H9 (cell line): ENCODE data around the gene MACC1. TPM values are rescaled to one million over a fixed set of nuclear protein-coding genes. Genes with fewer than 3 reads are reported as not detected.

ENCODE experiments used
- DNase-seq: peaks from one replicate; pipeline ENCODE4 v3.0.0-alpha.2; 2017
- H2AFZ ChIP-seq: one replicate; pipeline ENCODE4 v1.6.1; 2013; ENCODE audit warnings: mild to moderate bottlenecking, low read length, control low read depth, moderate library complexity
- H2AK5ac ChIP-seq: 2 replicates; pipeline ENCODE4 v1.6.1; 2013; ENCODE audit warnings: low read length, control low read depth, mixed read lengths; ENCODE audit not compliant: insufficient read length
- H2BK120ac ChIP-seq: one replicate; pipeline ENCODE4 v1.6.1; 2013; ENCODE audit warnings: low read depth, mild to moderate bottlenecking, low read length, control low read depth, inconsistent platforms; ENCODE audit not compliant: poor library complexity, severe bottlenecking
- H2BK12ac ChIP-seq: 2 replicates; pipeline ENCODE4 v1.6.1; 2013; ENCODE audit warnings: low read length, control low read depth, mixed read lengths, low read depth; ENCODE audit not compliant: insufficient read length
- H2BK15ac ChIP-seq: 2 replicates; pipeline ENCODE4 v1.6.1; 2013; ENCODE audit warnings: low read depth, low read length, control low read depth
- H2BK20ac ChIP-seq: one replicate; pipeline ENCODE4 v1.6.1; 2013; ENCODE audit warnings: low read depth, mild to moderate bottlenecking, low read length, control low read depth, inconsistent platforms; ENCODE audit not compliant: poor library complexity, severe bottlenecking
- H2BK5ac ChIP-seq: 2 replicates; pipeline ENCODE4 v1.6.1; 2013; ENCODE audit warnings: low read length, control low read depth, mixed read lengths; ENCODE audit not compliant: insufficient read length
- H3K14ac ChIP-seq: 2 replicates; pipeline ENCODE4 v1.6.1; 2013; ENCODE audit warnings: low read length, control low read depth; ENCODE audit not compliant: insufficient read depth
- H3K18ac ChIP-seq: 2 replicates; pipeline ENCODE4 v1.6.1; 2013; ENCODE audit warnings: low read depth, mild to moderate bottlenecking, mixed read lengths, low read length, control low read depth; ENCODE audit not compliant: insufficient read length
- H3K23ac ChIP-seq: 2 replicates; pipeline ENCODE4 v1.6.1; 2013; ENCODE audit warnings: low read length, control low read depth, mixed read lengths, low read depth; ENCODE audit not compliant: insufficient read length
- H3K23me2 ChIP-seq: 2 replicates; pipeline ENCODE4 v1.6.1; 2013; ENCODE audit warnings: low read depth, mild to moderate bottlenecking, mixed read lengths, low read length, control low read depth; ENCODE audit not compliant: insufficient read length, poor library complexity, severe bottlenecking
- H3K27ac ChIP-seq: 2 replicates; pipeline ENCODE4 v1.5.1; 2013; ENCODE audit warnings: low read length, control low read depth, mixed read lengths, low read depth; ENCODE audit not compliant: insufficient read length
- H3K27me3 ChIP-seq: 2 replicates; pipeline ENCODE4 v1.6.1; 2013; ENCODE audit warnings: low read length, control low read depth, inconsistent platforms; ENCODE audit not compliant: insufficient read depth
- H3K4ac ChIP-seq: 2 replicates; pipeline ENCODE4 v1.6.1; 2013; ENCODE audit warnings: low read depth, mild to moderate bottlenecking, control low read depth, inconsistent platforms, low read length, moderate library complexity
- H3K4me1 ChIP-seq: 2 replicates; pipeline ENCODE4 v1.6.1; 2013; ENCODE audit warnings: low read length, control low read depth, inconsistent platforms; ENCODE audit not compliant: insufficient read depth
- H3K4me2 ChIP-seq: 2 replicates; pipeline ENCODE4 v1.6.1; 2013; ENCODE audit warnings: low read length, control low read depth, mixed read lengths; ENCODE audit not compliant: insufficient read length, insufficient read depth
- H3K56ac ChIP-seq: 2 replicates; pipeline ENCODE4 v1.6.1; 2013; ENCODE audit warnings: low read depth, mild to moderate bottlenecking, mixed read lengths, low read length, control low read depth; ENCODE audit not compliant: insufficient read length
- H3K79me1 ChIP-seq: 2 replicates; pipeline ENCODE4 v1.6.1; 2013; ENCODE audit warnings: low read depth, mild to moderate bottlenecking, moderate library complexity, low read length, control low read depth, inconsistent platforms; ENCODE audit not compliant: insufficient read depth, poor library complexity, severe bottlenecking
- H3K79me2 ChIP-seq: 2 replicates; pipeline ENCODE4 v1.6.1; 2013; ENCODE audit warnings: low read length, control low read depth, inconsistent platforms; ENCODE audit not compliant: insufficient read depth
- H3K9ac ChIP-seq: 2 replicates; pipeline ENCODE4 v1.6.1; 2013; ENCODE audit warnings: low read length, control low read depth, mixed read lengths; ENCODE audit not compliant: insufficient read length; ENCODE audit errors: extremely low read depth
- H3K9me3 ChIP-seq: one replicate; pipeline ENCODE4 v1.6.1; 2013; ENCODE audit warnings: low read depth, low read length, inconsistent platforms; ENCODE audit not compliant: control insufficient read depth
- H3T11ph ChIP-seq: one replicate; pipeline ENCODE4 v1.6.1; 2013; ENCODE audit warnings: mild to moderate bottlenecking, low read length, control low read depth, inconsistent platforms
- H4K20me1 ChIP-seq: one replicate; pipeline ENCODE4 v1.6.1; 2013; ENCODE audit not compliant: control insufficient read depth, insufficient read length, insufficient read depth
- H4K5ac ChIP-seq: 2 replicates; pipeline ENCODE4 v1.6.1; 2013; ENCODE audit warnings: low read depth, mild to moderate bottlenecking, mixed read lengths, low read length, control low read depth; ENCODE audit not compliant: insufficient read length
- H4K8ac ChIP-seq: replicated peaks from 2 replicates; pipeline ENCODE4 v1.6.1; 2013; ENCODE audit warnings: low read length, control low read depth, mixed read lengths, low read depth; ENCODE audit not compliant: insufficient read length
- H4K91ac ChIP-seq: 2 replicates; pipeline ENCODE4 v1.6.1; 2013; ENCODE audit warnings: low read depth, mild to moderate bottlenecking, moderate library complexity, mixed read lengths, low read length, control low read depth; ENCODE audit not compliant: insufficient read length
- H3K27ac Mint-ChIP-seq, 3 experiments: 2 replicates in 2 of 3; 3 replicates in 1 of 3; pipeline ENCODE4 v1.8.0; 2020 to 2021; ENCODE audit warnings: mixed read lengths in 3 of 3, mild to moderate bottlenecking in 1 of 3, moderate library complexity in 1 of 3
- H3K27me3 Mint-ChIP-seq: 2 replicates; pipeline ENCODE4 v1.8.0; 2021; ENCODE audit warnings: low read depth, mild to moderate bottlenecking, moderate library complexity, mixed read lengths
- H3K36me3 Mint-ChIP-seq, 3 experiments: 2 replicates in 2 of 3; 3 replicates in 1 of 3; pipeline ENCODE4 v1.8.0; 2020 to 2021; ENCODE audit warnings: low read depth in 3 of 3, mixed read lengths in 3 of 3; ENCODE audit not compliant: insufficient read depth in 1 of 3
- H3K4me1 Mint-ChIP-seq, 2 experiments: 2 replicates each; pipeline ENCODE4 v1.8.0; 2020; ENCODE audit warnings: mixed read lengths in 2 of 2
- H3K4me3 Mint-ChIP-seq, 2 experiments: 2 replicates in 1 of 2; 3 replicates in 1 of 2; pipeline ENCODE4 v1.8.0; 2020 to 2021; ENCODE audit warnings: mild to moderate bottlenecking in 2 of 2, mixed read lengths in 2 of 2, moderate library complexity in 1 of 2
- H3K9me3 Mint-ChIP-seq, 2 experiments: 2 replicates in 1 of 2; 3 replicates in 1 of 2; pipeline ENCODE4 v1.8.0; 2020; ENCODE audit warnings: mild to moderate bottlenecking in 2 of 2, mixed read lengths in 2 of 2, moderate library complexity in 1 of 2
- CTCF ChIP-seq: fragments of 200-600 bp; sonication (generic); conservative IDR thresholded peaks from 3 replicates; pipeline ENCODE4 v1.8.0; 2021; ENCODE audit warnings: antibody characterized with exemption, mild to moderate bottlenecking
- total RNA-seq: library from RNA; stranded (reverse); gene quantifications from 2 replicates; pipeline ENCODE4 v1.2.1, GENCODE V29; 2021

Gene MACC1
- total RNA-seq, 1 experiment from 2014 or later = 11.0 TPM

GRCh38 chr7:20112696-20113095, 104.5 kb downstream of the MACC1 start:
- H3K23ac ChIP-seq = no peak overlapping the region
- H4K91ac ChIP-seq = no peak overlapping the region
- no peak overlapping the region for H3K4me2 ChIP-seq
- H3K27me3 ChIP-seq = no peaks in the 10 kb centered on the region
- H3K79me1 ChIP-seq = no peaks in the 10 kb centered on the region
- H2AK5ac ChIP-seq = no peak overlapping the region
- H2BK20ac ChIP-seq = no peak overlapping the region
- no peaks in the 10 kb centered on the region for H3K23me2 ChIP-seq
- no peak overlapping the region for H2BK15ac ChIP-seq
- Mint-ChIP-seq H3K4me1 (peaks cover 26 to 65% of the 10 kb centered on the region in 2 experiments), H3K9me3 (no peaks in the 10 kb centered on the region), H3K4me3 (no peak overlapping the region), H3K27ac (no peak overlapping the region), H3K36me3 (peaks cover 0 to 11% (median 2%) of the 10 kb centered on the region in 3 experiments; a peak in 4 of 7 replicates), H3K27me3 (no peaks in the 10 kb centered on the region)
- no peak for DNase-seq
- H3K14ac ChIP-seq = no peak overlapping the region
- no peak overlapping the region for H2BK120ac ChIP-seq
- H4K8ac ChIP-seq = no peak overlapping the region
- H3T11ph ChIP-seq = no peak overlapping the region
- peaks cover 22% of the 10 kb centered on the region; the same call in 1 of the 2 replicates for H3K79me2 ChIP-seq
- no peaks in the 10 kb centered on the region for H4K20me1 ChIP-seq
- no peak overlapping the region for H4K5ac ChIP-seq
- no peak overlapping the region for H3K18ac ChIP-seq
- no peak overlapping the region for H2BK12ac ChIP-seq
- H3K4me1 ChIP-seq = peaks cover 8% of the 10 kb centered on the region; the same call in 1 of the 2 replicates
- H3K56ac ChIP-seq = no peak overlapping the region
- H2AFZ ChIP-seq = no peak overlapping the region
- H3K9me3 ChIP-seq = no peaks in the 10 kb centered on the region
- TF ChIP-seq CTCF = no peak
- no peak overlapping the region for H3K9ac ChIP-seq
- no peak overlapping the region for H3K4ac ChIP-seq
- no peak overlapping the region for H2BK5ac ChIP-seq
- H3K27ac ChIP-seq = no peak overlapping the region
